Prostate gland (tissue), 2 donors: Measurements from ENCODE around the gene SIRT3. TPM values are rescaled to one million over a fixed set of nuclear protein-coding genes. Genes with fewer than 3 reads are reported as not detected.

Experiments
- DNase-seq: peaks from one replicate; pipeline ENCODE4 v3.0.0-alpha.2; 2019; ENCODE audit warnings: low spot score
- H3K27ac ChIP-seq, 2 donors: fragments of 200-600 bp; sonication (generic); 2 replicates each; pipeline ENCODE4 v1.5.1; 2017 to 2019
- H3K27me3 ChIP-seq: fragments of 200-600 bp; sonication (generic); replicated peaks from 2 replicates; pipeline ENCODE4 v1.5.1; 2019; ENCODE audit not compliant: insufficient read depth
- H3K36me3 ChIP-seq, 2 donors: fragments of 200-600 bp; sonication (generic); 1 replicate in 1 of 2; 2 replicates in 1 of 2; pipeline versions ENCODE4 v1.5.1 to v1.8.1; 2017 to 2019
- H3K4me1 ChIP-seq: fragments of 200-600 bp; sonication (generic); replicated peaks from 2 replicates; pipeline ENCODE4 v1.5.1; 2019
- H3K4me3 ChIP-seq, 2 donors: fragments of 200-600 bp; sonication (generic); 2 replicates each; pipeline ENCODE4 v1.5.1; 2017 to 2019
- H3K9me3 ChIP-seq: fragments of 200-600 bp; sonication (generic); 2 replicates; pipeline ENCODE4 v1.5.1; 2017
- CTCF ChIP-seq, 4 experiments: fragments of 200-600 bp in 2 of 4; fragments of 450-650 bp in 2 of 4; sonication (generic) in 2 of 4; IDR thresholded peaks; 1 replicate in 3 of 4; 2 replicates in 1 of 4; pipeline ENCODE4 v1.5.1; 2016 to 2019; ENCODE audit warnings: antibody characterized with exemption in 4 of 4, mild to moderate bottlenecking in 2 of 4, moderate library complexity in 2 of 4
- POLR2A ChIP-seq: fragments of 450-650 bp; IDR thresholded peaks from one replicate; pipeline ENCODE4 v1.6.1; 2016; ENCODE audit warnings: antibody characterized with exemption, mild to moderate bottlenecking
- POLR2AphosphoS5 ChIP-seq: sonication (generic); formaldehyde crosslinking; IDR thresholded peaks from one replicate; pipeline ENCODE4 v1.6.1; 2017; ENCODE audit warnings: antibody characterized with exemption
- WGBS: methylation state at CpG from one replicate; pipeline ENCODE4 v1.1.5; 2018; 5-methylcytosine and 5-hydroxymethylcytosine counted together
- intact Hi-C: fragments of 100-400 bp; cut with DNase I; formaldehyde crosslinking; loops from one replicate; pipeline ENCODE4 v1.14.2; 2022
- total RNA-seq, 2 donors: library from RNA; depleted of rRNA; stranded (reverse); fragments of >200 nt; gene quantifications; one replicate each; pipeline ENCODE4 v1.1.0, GENCODE V29; 2016

The SIRT3 gene
- total RNA-seq, 2 donors from 2014 or later: 21.5 to 32.5 TPM

DNA sequence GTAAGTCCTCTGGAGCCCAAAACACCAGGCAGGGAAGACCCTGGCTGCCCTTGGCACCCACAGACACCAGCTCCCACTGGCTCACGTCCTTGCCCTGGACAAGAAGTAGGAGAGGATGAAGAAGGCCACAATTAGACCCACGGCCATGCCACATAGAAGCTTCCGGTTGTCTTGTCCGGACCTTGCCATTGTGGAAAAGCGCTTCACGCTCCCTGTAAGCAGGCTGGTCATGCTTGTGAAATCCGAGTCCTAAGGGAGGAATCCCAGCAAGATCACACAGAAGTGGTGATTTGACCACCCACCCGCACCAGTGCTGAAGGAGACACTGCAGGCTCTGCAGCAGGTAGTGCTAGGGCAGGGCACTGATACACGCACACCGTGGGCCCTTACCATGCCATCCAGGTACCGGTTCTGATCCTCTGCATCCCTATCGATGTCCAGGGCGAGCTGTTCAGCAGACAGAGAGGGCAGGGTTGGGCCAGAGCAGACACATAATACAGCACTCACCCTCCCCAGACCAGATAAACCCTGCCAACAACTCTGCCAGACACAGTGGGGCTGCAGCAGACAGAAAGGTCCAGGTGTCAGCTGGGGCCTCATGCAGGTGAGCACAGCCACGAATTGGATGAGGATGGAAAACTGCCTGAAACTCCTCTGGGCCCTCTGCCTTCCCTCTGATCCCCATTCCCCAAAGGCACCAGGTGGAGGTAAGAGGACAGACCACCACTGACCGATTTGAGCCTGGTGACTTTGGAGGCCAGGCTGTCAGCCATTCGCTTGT lies 30.7 kb downstream of the SIRT3 start:
- H3K27ac ChIP-seq: no peak overlapping the region
- peaks cover 0 to 6% of the 10 kb centered on the region in 2 donors for H3K36me3 ChIP-seq
- TF ChIP-seq CTCF (IDR thresholded peaks at IDR 0.05) (no peak), POLR2AphosphoS5 (no peak), POLR2A (no peak)
- H3K4me3 ChIP-seq: peak overlapping the region in 1 of 2 donors; percentile 64
- peaks cover 18% of the 10 kb centered on the region for H3K4me1 ChIP-seq
- H3K9me3 ChIP-seq: no peaks in the 10 kb centered on the region
- peak; percentile 3 for DNase-seq
- WGBS: 83% methylated on average over 16 of the region's 16 CpGs
- no peaks in the 10 kb centered on the region for H3K27me3 ChIP-seq
- intact Hi-C loops: loop anchor here (2.0 to 5.0 kb wide), 2 partner anchors 31 to 242 kb away; partner anchors contain the start of genes PSMD13 and SIRT3

DNA sequence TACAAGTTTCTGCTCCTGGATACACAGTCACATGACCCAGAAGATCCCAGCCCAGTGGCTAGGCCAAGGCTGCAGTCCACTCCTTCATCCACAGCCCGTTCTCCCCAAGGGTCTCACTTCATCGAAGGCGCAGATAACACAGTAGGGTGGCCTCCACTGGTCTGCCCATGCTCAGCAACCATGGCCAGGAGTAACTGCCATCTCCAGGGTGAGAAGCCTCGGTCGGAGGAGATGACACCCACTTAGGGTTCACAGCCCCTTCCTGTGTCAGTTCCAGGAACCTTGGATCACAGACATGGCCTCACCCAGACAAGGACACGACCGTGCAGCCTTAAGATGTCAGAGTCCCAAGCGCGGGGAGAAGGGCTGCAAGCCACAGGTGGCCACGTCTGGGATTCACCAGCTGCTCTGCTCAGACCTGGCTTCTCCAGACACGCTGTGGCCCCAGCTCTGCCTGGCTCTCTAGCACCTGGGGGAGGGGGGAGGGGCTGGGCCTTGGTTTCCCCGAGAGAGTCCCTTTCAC lies 31.5 kb downstream of the SIRT3 start:
- no peak overlapping the region for H3K27ac ChIP-seq
- peaks cover 0 to 6% of the 10 kb centered on the region in 2 donors for H3K36me3 ChIP-seq
- peak; percentile 3 for DNase-seq
- H3K4me3 ChIP-seq: no peak overlapping the region
- no peaks in the 10 kb centered on the region for H3K27me3 ChIP-seq
- intact Hi-C loops: loop anchor here (5.0 kb wide), 2 partner anchors 153 to 243 kb away; no protein-coding TSS in a partner anchor
- 86% methylated on average over 10 of the region's 12 CpGs for WGBS
- H3K9me3 ChIP-seq: no peaks in the 10 kb centered on the region
- peaks cover 11% of the 10 kb centered on the region for H3K4me1 ChIP-seq
- TF ChIP-seq CTCF (IDR thresholded peaks at IDR 0.05): no peak

- Histone ChIP-seq H3K36me3 (peaks cover 0 to 6% of the 10 kb centered on the region in 2 donors), H3K27ac (no peak overlapping the region), H3K9me3 (no peaks in the 10 kb centered on the region), H3K4me3 (no peak overlapping the region), H3K27me3 (no peaks in the 10 kb centered on the region), H3K4me1 (peaks cover 6% of the 10 kb centered on the region)
- WGBS: 88% methylated on average over 4 of the region's 4 CpGs
- DNase-seq: peak; percentile 2
- intact Hi-C loops: loop anchor here (5.0 kb wide), 1 partner anchor 153 kb away; no protein-coding TSS in a partner anchor
- TF ChIP-seq CTCF (IDR thresholded peaks at IDR 0.05): no peak
- TF ChIP-seq POLR2AphosphoS5: no peak
- no peak for TF ChIP-seq POLR2A
Measured at GRCh38 chr11:203945-204586, 32.1 kb downstream of the SIRT3 start.

DNA sequence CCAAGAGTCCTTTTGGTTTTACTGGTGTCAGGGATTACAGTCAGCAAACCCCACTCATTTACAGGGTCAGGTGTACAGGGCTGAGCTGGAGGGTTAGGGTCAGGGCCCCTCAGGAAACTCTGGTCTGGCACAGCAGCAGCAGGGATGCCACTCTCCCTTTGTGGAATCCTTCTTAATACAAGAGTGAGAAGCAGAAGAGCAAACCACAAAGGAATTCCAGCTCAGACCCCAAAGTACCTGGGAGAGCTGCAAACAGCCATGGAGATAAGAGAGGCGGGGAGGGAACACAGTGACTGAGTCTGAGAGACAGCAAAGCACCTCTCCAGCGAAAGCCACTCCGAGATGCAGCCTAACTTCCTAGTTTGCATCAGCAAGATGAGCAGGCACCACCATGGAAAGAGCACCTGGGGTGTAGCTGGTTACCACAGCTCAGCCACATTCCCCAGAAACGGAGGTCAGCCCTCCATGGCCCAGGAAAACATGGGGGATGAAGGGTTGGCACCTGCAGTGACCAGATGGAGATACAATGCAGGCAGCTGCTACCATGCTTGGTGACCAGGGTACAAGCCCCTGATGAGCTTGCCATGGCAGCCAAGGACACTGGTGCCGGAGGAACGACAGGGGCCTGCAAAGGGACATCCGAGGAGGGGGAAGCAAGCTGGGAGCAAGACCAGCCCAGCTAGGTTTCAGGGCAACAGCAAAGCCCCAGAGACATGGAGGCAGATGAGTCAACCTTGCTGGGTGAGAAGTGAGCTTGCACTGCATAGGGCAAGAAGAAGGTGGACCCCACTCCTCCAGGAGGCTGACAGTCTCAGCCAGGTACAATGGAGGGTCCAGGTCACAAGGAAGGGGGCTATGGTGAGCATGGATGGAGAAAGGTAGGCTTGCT lies 32.8 kb downstream of the SIRT3 start:
- no peak overlapping the region for H3K4me3 ChIP-seq
- H3K9me3 ChIP-seq: no peaks in the 10 kb centered on the region
- peak; percentile 1 for DNase-seq
- intact Hi-C loops: loop anchor here (5.0 kb wide), 1 partner anchor 154 kb away; no protein-coding TSS in a partner anchor
- 80% methylated on average over 7 of the region's 7 CpGs for WGBS
- no peaks in the 10 kb centered on the region for H3K27me3 ChIP-seq
- TF ChIP-seq CTCF (IDR thresholded peaks at IDR 0.05) (no peak), POLR2A (no peak), POLR2AphosphoS5 (no peak)
- no peak overlapping the region for H3K27ac ChIP-seq
- H3K4me1 ChIP-seq: peaks cover 6% of the 10 kb centered on the region
- H3K36me3 ChIP-seq: peaks cover 0 to 6% of the 10 kb centered on the region in 2 donors
